Ishikawa (cell line): ENCODE measurements around the gene ACR.

Experiments used
- CEBPB ChIP-seq: IDR thresholded peaks from 2 replicates; pipeline ENCODE4 v1.6.1; 2012
- CREB1 ChIP-seq: IDR thresholded peaks from 2 replicates; pipeline ENCODE4 v1.6.1; 2012; ENCODE audit warnings: low read depth
- EGR1 ChIP-seq: IDR thresholded peaks from 2 replicates; pipeline ENCODE4 v1.6.1; 2012
- EP300 ChIP-seq: IDR thresholded peaks from 2 replicates; pipeline ENCODE4 v1.6.1; 2012; ENCODE audit warnings: borderline replicate concordance
- FOXM1 ChIP-seq: IDR thresholded peaks from 2 replicates; pipeline ENCODE4 v1.6.1; 2012; ENCODE audit warnings: low read depth, borderline replicate concordance
- MAX ChIP-seq: IDR thresholded peaks from 2 replicates; pipeline ENCODE4 v1.6.1; 2012
- NFIC ChIP-seq: IDR thresholded peaks from 2 replicates; pipeline ENCODE4 v1.6.1; 2012
- RAD21 ChIP-seq: IDR thresholded peaks from 2 replicates; pipeline ENCODE4 v1.6.1; 2012; ENCODE audit warnings: low read depth
- TAF1 ChIP-seq: IDR thresholded peaks from 2 replicates; pipeline ENCODE4 v1.6.1; 2012; ENCODE audit warnings: low read depth, mild to moderate bottlenecking
- TCF12 ChIP-seq: IDR thresholded peaks from 2 replicates; pipeline ENCODE4 v1.6.1; 2012; ENCODE audit warnings: low read depth
- TEAD4 ChIP-seq: IDR thresholded peaks from 2 replicates; pipeline ENCODE4 v1.6.1; 2012
- USF1 ChIP-seq: IDR thresholded peaks from 2 replicates; pipeline ENCODE4 v1.6.1; 2012
- YY1 ChIP-seq: IDR thresholded peaks from 2 replicates; pipeline ENCODE4 v1.6.1; 2012; ENCODE audit warnings: low read depth
- ZBTB7A ChIP-seq: IDR thresholded peaks from 2 replicates; pipeline ENCODE4 v1.6.1; 2012; ENCODE audit warnings: low read depth
- TF ChIP-seq, protein P1 (sequence below): IDR thresholded peaks from 2 replicates; pipeline ENCODE4 v1.6.1; 2012; ENCODE audit warnings: low read depth, mild to moderate bottlenecking

The ACR gene

DNA sequence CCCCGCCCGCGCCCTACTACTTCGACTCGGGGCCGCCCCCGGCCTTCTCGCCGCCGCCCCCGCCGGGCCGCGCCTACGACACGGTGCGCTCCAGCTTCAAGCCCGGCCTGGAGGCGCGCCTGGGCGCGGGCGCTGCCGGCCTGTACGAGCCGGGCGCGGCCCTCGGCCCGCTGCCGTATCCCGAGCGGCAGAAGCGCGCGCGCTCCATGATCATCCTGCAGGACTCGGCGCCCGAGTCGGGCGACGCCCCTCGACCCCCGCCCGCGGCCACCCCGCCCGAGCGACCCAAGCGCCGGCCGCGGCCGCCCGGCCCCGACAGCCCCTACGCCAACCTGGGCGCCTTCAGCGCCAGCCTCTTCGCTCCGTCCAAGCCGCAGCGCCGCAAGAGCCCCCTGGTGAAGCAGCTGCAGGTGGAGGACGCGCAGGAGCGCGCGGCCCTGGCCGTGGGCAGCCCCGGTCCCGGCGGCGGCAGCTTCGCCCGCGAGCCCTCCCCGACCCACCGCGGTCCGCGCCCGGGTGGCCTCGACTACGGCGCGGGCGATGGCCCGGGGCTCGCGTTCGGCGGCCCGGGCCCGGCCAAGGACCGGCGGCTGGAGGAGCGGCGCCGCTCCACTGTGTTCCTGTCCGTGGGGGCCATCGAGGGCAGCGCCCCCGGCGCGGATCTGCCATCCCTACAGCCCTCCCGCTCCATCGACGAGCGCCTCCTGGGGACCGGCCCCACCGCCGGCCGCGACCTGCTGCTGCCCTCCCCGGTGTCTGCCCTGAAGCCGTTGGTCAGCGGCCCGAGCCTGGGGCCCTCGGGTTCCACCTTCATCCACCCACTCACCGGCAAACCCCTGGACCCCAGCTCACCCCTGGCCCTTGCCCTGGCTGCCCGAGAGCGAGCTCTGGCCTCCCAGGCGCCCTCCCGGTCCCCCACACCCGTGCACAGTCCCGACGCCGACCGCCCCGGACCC is 17.4 kb upstream of the ACR start:
- no peak for TF ChIP-seq CREB1
- TF ChIP-seq NFIC: no peak
- TF ChIP-seq EGR1: no peak
- no peak for TF ChIP-seq MAX
- TF ChIP-seq FOXM1: no peak
- TF ChIP-seq RAD21: no peak
- TF ChIP-seq TCF12: no peak

- TF ChIP-seq YY1 (no peak), CREB1 (no peak), TAF1 (no peak), EGR1 (no peak), USF1 (no peak), NFIC (no peak), EP300 (no peak)
Observed at GRCh38 chr22:50721257-50721844, 16.7 kb upstream of the ACR start.

GRCh38 chr22:50722048-50722701 is 15.8 kb upstream of the ACR start:
- TF ChIP-seq MAX (no peak), TEAD4 (no peak), CEBPB (no peak), TCF12 (no peak), EP300 (no peak), EGR1 (no peak), RAD21 (no peak)
- TF ChIP-seq, protein P1, sequence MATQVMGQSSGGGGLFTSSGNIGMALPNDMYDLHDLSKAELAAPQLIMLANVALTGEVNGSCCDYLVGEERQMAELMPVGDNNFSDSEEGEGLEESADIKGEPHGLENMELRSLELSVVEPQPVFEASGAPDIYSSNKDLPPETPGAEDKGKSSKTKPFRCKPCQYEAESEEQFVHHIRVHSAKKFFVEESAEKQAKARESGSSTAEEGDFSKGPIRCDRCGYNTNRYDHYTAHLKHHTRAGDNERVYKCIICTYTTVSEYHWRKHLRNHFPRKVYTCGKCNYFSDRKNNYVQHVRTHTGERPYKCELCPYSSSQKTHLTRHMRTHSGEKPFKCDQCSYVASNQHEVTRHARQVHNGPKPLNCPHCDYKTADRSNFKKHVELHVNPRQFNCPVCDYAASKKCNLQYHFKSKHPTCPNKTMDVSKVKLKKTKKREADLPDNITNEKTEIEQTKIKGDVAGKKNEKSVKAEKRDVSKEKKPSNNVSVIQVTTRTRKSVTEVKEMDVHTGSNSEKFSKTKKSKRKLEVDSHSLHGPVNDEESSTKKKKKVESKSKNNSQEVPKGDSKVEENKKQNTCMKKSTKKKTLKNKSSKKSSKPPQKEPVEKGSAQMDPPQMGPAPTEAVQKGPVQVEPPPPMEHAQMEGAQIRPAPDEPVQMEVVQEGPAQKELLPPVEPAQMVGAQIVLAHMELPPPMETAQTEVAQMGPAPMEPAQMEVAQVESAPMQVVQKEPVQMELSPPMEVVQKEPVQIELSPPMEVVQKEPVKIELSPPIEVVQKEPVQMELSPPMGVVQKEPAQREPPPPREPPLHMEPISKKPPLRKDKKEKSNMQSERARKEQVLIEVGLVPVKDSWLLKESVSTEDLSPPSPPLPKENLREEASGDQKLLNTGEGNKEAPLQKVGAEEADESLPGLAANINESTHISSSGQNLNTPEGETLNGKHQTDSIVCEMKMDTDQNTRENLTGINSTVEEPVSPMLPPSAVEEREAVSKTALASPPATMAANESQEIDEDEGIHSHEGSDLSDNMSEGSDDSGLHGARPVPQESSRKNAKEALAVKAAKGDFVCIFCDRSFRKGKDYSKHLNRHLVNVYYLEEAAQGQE: no peak

- TF ChIP-seq TCF12 (no peak), YY1 (no peak)
Observed at GRCh38 chr22:50722716-50723428, 15.1 kb upstream of the ACR start.

- no peak for TF ChIP-seq TAF1
- no peak for TF ChIP-seq USF1
- TF ChIP-seq EP300: no peak
- TF ChIP-seq NFIC: no peak
- TF ChIP-seq EGR1: no peak
- no peak for TF ChIP-seq ZBTB7A
- TF ChIP-seq TCF12: no peak
- no peak for TF ChIP-seq MAX
- TF ChIP-seq, protein P1: no peak
- TF ChIP-seq RAD21: no peak
- TF ChIP-seq CEBPB: no peak
- no peak for TF ChIP-seq TEAD4
- no peak for TF ChIP-seq FOXM1
Observed at GRCh38 chr22:50723991-50724390, 14.0 kb upstream of the ACR start.
